HAP-1 (cell line): ENCODE measurements around the gene IL1RL1.

Experiments
- DNase-seq, 2 experiments: peaks; one replicate each; pipeline ENCODE4 v3.0.0-alpha.2; 2016 to 2020; ENCODE audit warnings: low spot score in 2 of 2
- H3K27me3 ChIP-seq: fragments of 250-450 bp; sonication (Bioruptor Pico); 2 replicates; pipeline ENCODE4 v1.5.1; 2020; ENCODE audit warnings: low read depth, mild to moderate bottlenecking, moderate library complexity
- H3K36me3 ChIP-seq: fragments of 250-450 bp; sonication (Bioruptor Pico); replicated peaks from 2 replicates; pipeline ENCODE4 v1.5.1; 2020; ENCODE audit warnings: mild to moderate bottlenecking
- H3K4me1 ChIP-seq: fragments of 250-450 bp; sonication (Bioruptor Pico); 2 replicates; pipeline ENCODE4 v1.5.1; 2020; ENCODE audit warnings: mild to moderate bottlenecking
- H3K4me3 ChIP-seq: fragments of 250-450 bp; sonication (Bioruptor Pico); 2 replicates; pipeline ENCODE4 v1.5.1; 2020; ENCODE audit warnings: mild to moderate bottlenecking, moderate library complexity
- H3K9me3 ChIP-seq: fragments of 250-450 bp; sonication (Bioruptor Pico); 2 replicates; pipeline ENCODE4 v1.5.1; 2020; ENCODE audit warnings: mild to moderate bottlenecking, moderate library complexity
- in situ Hi-C: fragments of 300-500 bp; cut with MboI; formaldehyde crosslinking; loops from 3 replicates; pipeline ENCODE4 v1.14.3; 2020; ENCODE audit warnings: low sequenced_read_pairs, inconsistent platforms, mixed read lengths

IL1RL1 gene

GRCh38 chr2:102282678-102283091 lies 28.7 kb upstream of the IL1RL1 start:
- H3K4me1 ChIP-seq: no peaks in the 10 kb centered on the region
- no peaks in the 10 kb centered on the region for H3K36me3 ChIP-seq
- no peaks in the 10 kb centered on the region for H3K9me3 ChIP-seq
- no peaks in the 10 kb centered on the region for H3K27me3 ChIP-seq
- no peak overlapping the region for H3K4me3 ChIP-seq
- in situ Hi-C loops: no loop called here
- DNase-seq: no peak

GRCh38 chr2:102283996-102284395 lies 27.4 kb upstream of the IL1RL1 start:
- in situ Hi-C loops: no loop called here
- Histone ChIP-seq H3K36me3 (no peaks in the 10 kb centered on the region), H3K4me3 (no peak overlapping the region), H3K27me3 (no peaks in the 10 kb centered on the region), H3K9me3 (no peaks in the 10 kb centered on the region), H3K4me1 (no peaks in the 10 kb centered on the region)
- DNase-seq: no peak

GRCh38 chr2:102284611-102285010 lies 26.8 kb upstream of the IL1RL1 start:
- H3K27me3 ChIP-seq: no peaks in the 10 kb centered on the region
- in situ Hi-C loops: no loop called here
- no peaks in the 10 kb centered on the region for H3K9me3 ChIP-seq
- no peak overlapping the region for H3K4me3 ChIP-seq
- H3K36me3 ChIP-seq: no peaks in the 10 kb centered on the region
- no peaks in the 10 kb centered on the region for H3K4me1 ChIP-seq
- DNase-seq: no peak

- in situ Hi-C loops: no loop called here
- Histone ChIP-seq H3K4me1 (no peaks in the 10 kb centered on the region), H3K36me3 (no peaks in the 10 kb centered on the region), H3K4me3 (no peak overlapping the region), H3K27me3 (no peaks in the 10 kb centered on the region), H3K9me3 (no peaks in the 10 kb centered on the region)
- DNase-seq: no peak
Measured at GRCh38 chr2:102285368-102285767, 26.0 kb upstream of the IL1RL1 start.

- H3K4me3 ChIP-seq: no peak overlapping the region
Measured at GRCh38 chr2:102286041-102286440, 25.3 kb upstream of the IL1RL1 start.

GRCh38 chr2:102289129-102289528 lies 22.2 kb upstream of the IL1RL1 start:
- H3K36me3 ChIP-seq: no peaks in the 10 kb centered on the region
- in situ Hi-C loops: no loop called here

More at GRCh38 chr2:102286041-102286440, 25.3 kb upstream of the IL1RL1 start:
- no peaks in the 10 kb centered on the region for H3K36me3 ChIP-seq
- H3K9me3 ChIP-seq: no peaks in the 10 kb centered on the region
- no peak for DNase-seq
- H3K4me1 ChIP-seq: no peaks in the 10 kb centered on the region
- H3K27me3 ChIP-seq: no peaks in the 10 kb centered on the region
- in situ Hi-C loops: no loop called here

GRCh38 chr2:102290594-102290993 lies 20.8 kb upstream of the IL1RL1 start:
- Histone ChIP-seq H3K27me3 (no peaks in the 10 kb centered on the region), H3K36me3 (no peaks in the 10 kb centered on the region), H3K4me3 (no peak overlapping the region), H3K9me3 (no peaks in the 10 kb centered on the region), H3K4me1 (no peaks in the 10 kb centered on the region)
- in situ Hi-C loops: no loop called here
- no peak for DNase-seq

More at GRCh38 chr2:102289129-102289528, 22.2 kb upstream of the IL1RL1 start:
- Histone ChIP-seq H3K9me3 (no peaks in the 10 kb centered on the region), H3K27me3 (no peaks in the 10 kb centered on the region), H3K4me3 (no peak overlapping the region), H3K4me1 (no peaks in the 10 kb centered on the region)
- no peak for DNase-seq

- H3K4me1 ChIP-seq: no peaks in the 10 kb centered on the region
- DNase-seq: no peak
- H3K27me3 ChIP-seq: no peaks in the 10 kb centered on the region
- in situ Hi-C loops: no loop called here
- no peak overlapping the region for H3K4me3 ChIP-seq
- H3K36me3 ChIP-seq: no peaks in the 10 kb centered on the region
- H3K9me3 ChIP-seq: no peaks in the 10 kb centered on the region
Measured at GRCh38 chr2:102291319-102292075, 19.9 kb upstream of the IL1RL1 start.

- no peaks in the 10 kb centered on the region for H3K36me3 ChIP-seq
- no peaks in the 10 kb centered on the region for H3K27me3 ChIP-seq
- no peaks in the 10 kb centered on the region for H3K9me3 ChIP-seq
- H3K4me1 ChIP-seq: no peaks in the 10 kb centered on the region
- in situ Hi-C loops: no loop called here
- no peak overlapping the region for H3K4me3 ChIP-seq
- no peak for DNase-seq
Measured at GRCh38 chr2:102294802-102295489, 16.4 kb upstream of the IL1RL1 start.

- DNase-seq: no peak
- in situ Hi-C loops: no loop called here
- no peaks in the 10 kb centered on the region for H3K36me3 ChIP-seq
- H3K9me3 ChIP-seq: no peaks in the 10 kb centered on the region
- H3K27me3 ChIP-seq: no peaks in the 10 kb centered on the region
- no peaks in the 10 kb centered on the region for H3K4me1 ChIP-seq
- H3K4me3 ChIP-seq: no peak overlapping the region
Measured at GRCh38 chr2:102295566-102295965, 15.8 kb upstream of the IL1RL1 start.

GRCh38 chr2:102296449-102296848 lies 14.9 kb upstream of the IL1RL1 start:
- Histone ChIP-seq H3K36me3 (no peaks in the 10 kb centered on the region), H3K9me3 (no peaks in the 10 kb centered on the region), H3K4me3 (no peak overlapping the region), H3K27me3 (no peaks in the 10 kb centered on the region), H3K4me1 (no peaks in the 10 kb centered on the region)
- no peak for DNase-seq
- in situ Hi-C loops: no loop called here

GRCh38 chr2:102297891-102298290 lies 13.5 kb upstream of the IL1RL1 start:
- Histone ChIP-seq H3K9me3 (no peaks in the 10 kb centered on the region), H3K4me1 (no peaks in the 10 kb centered on the region), H3K27me3 (no peaks in the 10 kb centered on the region; the same call in 1 of the 2 replicates), H3K36me3 (no peaks in the 10 kb centered on the region), H3K4me3 (no peak overlapping the region)
- DNase-seq: no peak
- in situ Hi-C loops: no loop called here

GRCh38 chr2:102301867-102302362 lies 9.4 kb upstream of the IL1RL1 start:
- no peaks in the 10 kb centered on the region for H3K4me1 ChIP-seq
- in situ Hi-C loops: no loop called here
- H3K4me3 ChIP-seq: no peak overlapping the region
- H3K9me3 ChIP-seq: no peaks in the 10 kb centered on the region
- H3K36me3 ChIP-seq: no peaks in the 10 kb centered on the region
- no peak for DNase-seq
- no peaks in the 10 kb centered on the region; the same call in 1 of the 2 replicates for H3K27me3 ChIP-seq

- Histone ChIP-seq H3K4me3 (no peak overlapping the region), H3K4me1 (no peaks in the 10 kb centered on the region), H3K9me3 (no peaks in the 10 kb centered on the region), H3K27me3 (no peaks in the 10 kb centered on the region; the same call in 1 of the 2 replicates), H3K36me3 (no peaks in the 10 kb centered on the region)
- in situ Hi-C loops: no loop called here
- DNase-seq: no peak
Measured at GRCh38 chr2:102302458-102302857, 8.9 kb upstream of the IL1RL1 start.
